CD4-positive, alpha-beta T cell (primary cell): ENCODE measurements around the gene WNT2. TPM values are rescaled to one million over a fixed set of nuclear protein-coding genes. Genes with fewer than 3 reads are reported as not detected.

Experiments used
- ATAC-seq: fragments of 200-7000 bp; cut with Tn5 transposase; one replicate; pipeline ENCODE4 v1.10.0; 2022; ENCODE audit warnings: mild to moderate bottlenecking; ENCODE audit not compliant: poor library complexity
- CTCF ChIA-PET: fragments of 350-600 bp; sonication (Branson Sonifier 250); formaldehyde crosslinking; loops from one replicate; lab custom pipeline; 2021; ENCODE audit warnings: antibody characterized with exemption, inconsistent platforms; lab: Charles Lee
- POLR2A ChIA-PET: fragments of 350-600 bp; sonication (Branson Sonifier 250); formaldehyde crosslinking; loops from one replicate; lab custom pipeline; 2021; ENCODE audit warnings: antibody characterized with exemption, inconsistent platforms; lab: Charles Lee
- DNase-seq, 14 experiments: peaks; one replicate each; pipeline ENCODE4 v3.0.0-alpha.2; 2013 to 2020; ENCODE audit warnings: mixed read lengths in 2 of 14
- H3K27ac ChIP-seq, 2 donors: one replicate each; pipeline versions ENCODE4 v1.5.1 to v1.7.0; 2013; ENCODE audit warnings: low read length in 2 of 2, low read depth in 1 of 2, mild to moderate bottlenecking in 1 of 2
- H3K27me3 ChIP-seq, 2 experiments: 1 replicate in 1 of 2; 2 replicates in 1 of 2; pipeline versions ENCODE4 v1.6.1 to v1.7.0; 2013; ENCODE audit warnings: low read length in 2 of 2, control low read depth in 1 of 2, mild to moderate bottlenecking in 1 of 2, moderate library complexity in 1 of 2; ENCODE audit not compliant: insufficient read depth in 2 of 2, control insufficient read depth in 1 of 2
- H3K36me3 ChIP-seq: one replicate; pipeline ENCODE4 v1.6.1; 2013; ENCODE audit warnings: low read length, control low read depth; ENCODE audit not compliant: insufficient read depth
- H3K4me1 ChIP-seq: one replicate; pipeline ENCODE4 v1.6.1; 2013; ENCODE audit warnings: low read length, control low read depth; ENCODE audit not compliant: insufficient read depth
- H3K4me3 ChIP-seq: one replicate; pipeline ENCODE4 v1.5.1; 2013; ENCODE audit warnings: mild to moderate bottlenecking, low read length, moderate library complexity
- H3K9me3 ChIP-seq, 2 experiments: 1 replicate in 1 of 2; 2 replicates in 1 of 2; pipeline versions ENCODE4 v1.6.1 to v1.7.0; 2013; ENCODE audit warnings: low read length in 2 of 2, mild to moderate bottlenecking in 2 of 2, control low read depth in 1 of 2, moderate library complexity in 1 of 2; ENCODE audit not compliant: control insufficient read depth in 1 of 2, insufficient read depth in 1 of 2
- H3K27ac Mint-ChIP-seq: one replicate; pipeline ENCODE4 v1.8.0; 2020; ENCODE audit warnings: mixed read lengths
- H3K27me3 Mint-ChIP-seq: one replicate; pipeline ENCODE4 v1.8.0; 2021; ENCODE audit warnings: mixed read lengths
- H3K36me3 Mint-ChIP-seq: one replicate; pipeline ENCODE4 v1.8.0; 2021; ENCODE audit warnings: low read depth, mixed read lengths
- H3K4me1 Mint-ChIP-seq: one replicate; pipeline ENCODE4 v1.8.0; 2021; ENCODE audit warnings: low read depth, mixed read lengths
- H3K4me3 Mint-ChIP-seq: one replicate; pipeline ENCODE4 v1.8.0; 2020; ENCODE audit warnings: mild to moderate bottlenecking, mixed read lengths
- H3K9me3 Mint-ChIP-seq: one replicate; pipeline ENCODE4 v1.8.0; 2020; ENCODE audit warnings: mixed read lengths
- CTCF ChIP-seq: fragments of 200-600 bp; IDR thresholded peaks from one replicate; pipeline ENCODE4 v1.8.0; 2022; ENCODE audit warnings: antibody characterized with exemption, mild to moderate bottlenecking
- intact Hi-C, 2 experiments: fragments of 100-400 bp; cut with DNase I in 1 of 2; cut with micrococcal nuclease in 1 of 2; formaldehyde crosslinking; loops; one replicate each; pipeline versions ENCODE4 v1.15.1 to v1.9.0; 2023 to 2025; cut with DNase I, micrococcal nuclease
- total RNA-seq, 174 experiments: library from RNA in 2 of 174; stranded (reverse) in 2 of 174; gene quantifications; one replicate each; pipeline ENCODE4 v1.2.3 and lab custom pipeline; 2021 to 2026

WNT2 gene
- total RNA-seq, 2 experiments from 2014 or later, result not detected

GRCh38 chr7:117338020-117338419 lies 15.2 kb upstream of the WNT2 start:
- H3K27ac ChIP-seq, result no peak overlapping the region
- DNase-seq, result no peak
- no peaks in the 10 kb centered on the region for H3K36me3 Mint-ChIP-seq
- no peaks in the 10 kb centered on the region for H3K36me3 ChIP-seq
- H3K4me3 ChIP-seq, result no peak overlapping the region
- no peaks in the 10 kb centered on the region for H3K27me3 ChIP-seq
- H3K27ac Mint-ChIP-seq, result no peak overlapping the region
- intact Hi-C loops, result no loop called here
- H3K4me1 ChIP-seq, result no peaks in the 10 kb centered on the region
- no peaks in the 10 kb centered on the region for H3K9me3 Mint-ChIP-seq
- H3K4me3 Mint-ChIP-seq, result no peak overlapping the region
- H3K27me3 Mint-ChIP-seq, result no peaks in the 10 kb centered on the region
- no peaks in the 10 kb centered on the region for H3K4me1 Mint-ChIP-seq
- no peak for ATAC-seq
- ChIA-PET CTCF (no interaction called here), POLR2A (no interaction called here)
- H3K9me3 ChIP-seq, result no peaks in the 10 kb centered on the region
- no peak for TF ChIP-seq CTCF

GRCh38 chr7:117333168-117333567 lies 10.3 kb upstream of the WNT2 start:
- Histone ChIP-seq H3K4me1 (no peaks in the 10 kb centered on the region), H3K36me3 (no peaks in the 10 kb centered on the region), H3K9me3 (no peaks in the 10 kb centered on the region), H3K27ac (no peak overlapping the region), H3K27me3 (no peaks in the 10 kb centered on the region), H3K4me3 (no peak overlapping the region)
- Mint-ChIP-seq H3K27me3 (no peaks in the 10 kb centered on the region), H3K4me3 (no peak overlapping the region), H3K27ac (no peak overlapping the region), H3K4me1 (no peaks in the 10 kb centered on the region), H3K36me3 (no peaks in the 10 kb centered on the region), H3K9me3 (no peaks in the 10 kb centered on the region)
- TF ChIP-seq CTCF, result no peak
- ChIA-PET POLR2A (no interaction called here), CTCF (no interaction called here)
- DNase-seq (no peak), ATAC-seq (no peak)
- intact Hi-C loops, result no loop called here

GRCh38 chr7:117332031-117332430 lies 9.2 kb upstream of the WNT2 start:
- Mint-ChIP-seq H3K27ac (no peak overlapping the region), H3K36me3 (no peaks in the 10 kb centered on the region)
- POLR2A ChIA-PET, result no interaction called here

More at GRCh38 chr7:117332031-117332430, 9.2 kb upstream of the WNT2 start:
- CTCF ChIA-PET, result no interaction called here
- Histone ChIP-seq H3K27ac (no peak overlapping the region), H3K4me3 (no peak overlapping the region), H3K36me3 (no peaks in the 10 kb centered on the region), H3K9me3 (no peaks in the 10 kb centered on the region), H3K4me1 (no peaks in the 10 kb centered on the region), H3K27me3 (no peaks in the 10 kb centered on the region)
- Mint-ChIP-seq H3K9me3 (no peaks in the 10 kb centered on the region), H3K27me3 (peaks cover 7% of the 10 kb centered on the region), H3K4me1 (no peaks in the 10 kb centered on the region), H3K4me3 (no peak overlapping the region)
- intact Hi-C loops, result no loop called here
- TF ChIP-seq CTCF, result no peak
- no peak for DNase-seq
- ATAC-seq, result no peak
